ENCODE results near the gene RNF167. TPM values are rescaled to one million over a fixed set of nuclear protein-coding genes. Genes with fewer than 3 reads are reported as not detected.

Gene RNF167
- total RNA-seq, 2 experiments from 2014 or later = 179 to 192 TPM

- POLR2A ChIA-PET = interaction anchor here (7.4 kb wide), 1 partner anchor 16 kb away, joined by 214 read pairs; the partner anchor contains the start of genes ENO3 and PFN1
- CTCF ChIA-PET = interaction anchor here (1.2 to 4.1 kb wide), 3 partner anchors 10 to 17 kb away, joined by 4 to 21 read pairs (median 6); partner anchors contain the start of gene PFN1
Measured at GRCh38 chr17:4965311-4965986, 25.4 kb downstream of the RNF167 start.

GRCh38 chr17:4966844-4967538 is 26.9 kb downstream of the RNF167 start:
- ChIA-PET POLR2A (interaction anchor here (0.5 to 7.4 kb wide), 10 partner anchors 9 to 405 kb away, joined by 3 to 214 read pairs (median 4); partner anchors contain the start of genes ARRB2, CAMTA2, ENO3 and PFN1), CTCF (interaction anchor here (0.6 to 4.1 kb wide), 11 partner anchors 11 to 95 kb away, joined by 3 to 21 read pairs (median 4); partner anchors contain the start of genes C17orf107, ENO3, PFN1 and RNF167)

- ChIA-PET POLR2A (interaction anchor here (0.5 to 7.4 kb wide), 12 partner anchors 10 to 406 kb away, joined by 3 to 214 read pairs (median 4); partner anchors contain the start of genes ARRB2, CAMTA2, ENO3 and PFN1), CTCF (interaction anchor here (0.7 to 4.1 kb wide), 10 partner anchors 13 to 95 kb away, joined by 3 to 21 read pairs (median 4); partner anchors contain the start of genes C17orf107, CAMTA2, ENO3 and PFN1)
Measured at GRCh38 chr17:4967539-4968485, 27.7 kb downstream of the RNF167 start, which contains the start of gene SPAG7. Gene SPAG7, minus strand, starts transcription at chr17:4967817. Its CDS starts 13 bp downstream, at chr17:4967804.

- POLR2A ChIA-PET = interaction anchor here (0.6 to 7.4 kb wide), 7 partner anchors 11 to 62 kb away, joined by 3 to 214 read pairs (median 5); partner anchors contain the start of genes CAMTA2, ENO3, PFN1 and RNF167
- CTCF ChIA-PET = interaction anchor here (0.9 to 4.1 kb wide), 7 partner anchors 12 to 94 kb away, joined by 3 to 21 read pairs (median 5); partner anchors contain the start of genes CAMTA2, PFN1, RNF167 and SLC25A11
Measured at GRCh38 chr17:4968486-4969046, 28.5 kb downstream of the RNF167 start.

- CTCF ChIA-PET = interaction anchor here (0.9 to 4.1 kb wide), 5 partner anchors 21 to 93 kb away, joined by 3 to 21 read pairs (median 5); partner anchors contain the start of genes PFN1, RNF167 and SLC25A11
- POLR2A ChIA-PET = interaction anchor here (0.6 to 7.4 kb wide), 7 partner anchors 11 to 827 kb away, joined by 3 to 214 read pairs (median 4); partner anchors contain the start of genes CAMTA2, ENO3, PFN1 and RNF167
Measured at GRCh38 chr17:4969047-4969550, 29.0 kb downstream of the RNF167 start.

GRCh38 chr17:4969551-4970173 is 29.6 kb downstream of the RNF167 start:
- CTCF ChIA-PET = interaction anchor here (0.9 to 4.1 kb wide), 5 partner anchors 10 to 93 kb away, joined by 3 to 21 read pairs (median 4); partner anchors contain the start of gene PFN1
- POLR2A ChIA-PET = interaction anchor here (0.6 to 7.4 kb wide), 6 partner anchors 17 to 828 kb away, joined by 3 to 214 read pairs (median 4); partner anchors contain the start of genes CAMTA2, ENO3, PFN1 and RNF167

- POLR2A ChIA-PET = interaction anchor here (1.2 to 7.4 kb wide), 2 partner anchors 17 to 21 kb away, joined by 6 to 214 read pairs; partner anchors contain the start of genes CAMTA2, ENO3 and PFN1
- CTCF ChIA-PET = interaction anchor here (0.7 to 1.6 kb wide), 5 partner anchors 10 to 61 kb away, joined by 3 to 5 read pairs (median 3); partner anchors contain the start of gene PFN1
Measured at GRCh38 chr17:4970273-4970672, 30.2 kb downstream of the RNF167 start.

GRCh38 chr17:4971826-4972225 is 31.8 kb downstream of the RNF167 start:
- POLR2A ChIA-PET = interaction anchor here (7.4 kb wide), 1 partner anchor 23 kb away, joined by 214 read pairs; the partner anchor contains the start of genes ENO3 and PFN1

GRCh38 chr17:4972322-4972721 is 32.3 kb downstream of the RNF167 start:
- ChIA-PET CTCF (interaction anchor here (0.5 to 1.6 kb wide), 2 partner anchors 8 to 77 kb away, joined by 3 to 5 read pairs; no protein-coding TSS in a partner anchor), POLR2A (interaction anchor here (7.4 kb wide), 1 partner anchor 23 kb away, joined by 214 read pairs; the partner anchor contains the start of genes ENO3 and PFN1)

More at GRCh38 chr17:4971826-4972225, 31.8 kb downstream of the RNF167 start:
- CTCF ChIA-PET = interaction anchor here (0.6 to 1.6 kb wide), 3 partner anchors 9 to 14 kb away, joined by 3 to 5 read pairs (median 3); no protein-coding TSS in a partner anchor

GRCh38 chr17:4972752-4973151 is 32.7 kb downstream of the RNF167 start:
- ChIA-PET CTCF (interaction anchor here (0.5 to 1.3 kb wide), 3 partner anchors 15 to 77 kb away, joined by 3 to 4 read pairs (median 3); partner anchors contain the start of genes CAMTA2 and CHRNE), POLR2A (interaction anchor here (0.6 kb wide), 1 partner anchor 71 kb away, joined by 3 read pairs; no protein-coding TSS in a partner anchor)

GRCh38 chr17:4973256-4974114 is 33.4 kb downstream of the RNF167 start:
- POLR2A ChIA-PET = interaction anchor here (0.6 kb wide), 1 partner anchor 72 kb away, joined by 3 read pairs; no protein-coding TSS in a partner anchor
- CTCF ChIA-PET = interaction anchor here (1.1 to 1.3 kb wide), 3 partner anchors 14 to 75 kb away, joined by 3 to 4 read pairs (median 3); partner anchors contain the start of genes CAMTA2 and CHRNE

GRCh38 chr17:4974115-4974670 is 34.1 kb downstream of the RNF167 start:
- POLR2A ChIA-PET = interaction anchor here (0.7 kb wide), 1 partner anchor 48 kb away, joined by 3 read pairs; no protein-coding TSS in a partner anchor
- CTCF ChIA-PET = interaction anchor here (1.1 to 1.3 kb wide), 3 partner anchors 13 to 76 kb away, joined by 3 to 4 read pairs (median 3); partner anchors contain the start of genes CAMTA2 and CHRNE

- ChIA-PET CTCF (interaction anchor here (0.7 kb wide), 1 partner anchor 12 kb away, joined by 3 read pairs; no protein-coding TSS in a partner anchor), POLR2A (interaction anchor here (1.0 kb wide), 1 partner anchor 30 kb away, joined by 3 read pairs; the partner anchor contains the start of gene PFN1)
Measured at GRCh38 chr17:4978726-4979125, 38.7 kb downstream of the RNF167 start.

GRCh38 chr17:4980644-4981216 is 40.7 kb downstream of the RNF167 start:
- POLR2A ChIA-PET = interaction anchor here (1.2 kb wide), 1 partner anchor 12 kb away, joined by 3 read pairs; no protein-coding TSS in a partner anchor
- CTCF ChIA-PET = interaction anchor here (0.8 to 2.4 kb wide), 12 partner anchors 9 to 82 kb away, joined by 3 to 8 read pairs (median 6); partner anchors contain the start of genes KIF1C, PFN1 and SPAG7
